GM12873 (cell line): ENCODE data around the gene SLC6A13.

Experiments used
- TF ChIP-seq, protein P1 (sequence below): IDR thresholded peaks from 2 replicates; pipeline ENCODE4 v1.5.1; 2012; ENCODE audit warnings: low read depth, mild to moderate bottlenecking, moderate library complexity, low read length, control low read depth; ENCODE audit not compliant: insufficient read depth; ENCODE audit errors: missing control alignments

SLC6A13 gene

GRCh38 chr12:291153-291723 is 28.6 kb upstream of the SLC6A13 start:
- TF ChIP-seq, protein P1, sequence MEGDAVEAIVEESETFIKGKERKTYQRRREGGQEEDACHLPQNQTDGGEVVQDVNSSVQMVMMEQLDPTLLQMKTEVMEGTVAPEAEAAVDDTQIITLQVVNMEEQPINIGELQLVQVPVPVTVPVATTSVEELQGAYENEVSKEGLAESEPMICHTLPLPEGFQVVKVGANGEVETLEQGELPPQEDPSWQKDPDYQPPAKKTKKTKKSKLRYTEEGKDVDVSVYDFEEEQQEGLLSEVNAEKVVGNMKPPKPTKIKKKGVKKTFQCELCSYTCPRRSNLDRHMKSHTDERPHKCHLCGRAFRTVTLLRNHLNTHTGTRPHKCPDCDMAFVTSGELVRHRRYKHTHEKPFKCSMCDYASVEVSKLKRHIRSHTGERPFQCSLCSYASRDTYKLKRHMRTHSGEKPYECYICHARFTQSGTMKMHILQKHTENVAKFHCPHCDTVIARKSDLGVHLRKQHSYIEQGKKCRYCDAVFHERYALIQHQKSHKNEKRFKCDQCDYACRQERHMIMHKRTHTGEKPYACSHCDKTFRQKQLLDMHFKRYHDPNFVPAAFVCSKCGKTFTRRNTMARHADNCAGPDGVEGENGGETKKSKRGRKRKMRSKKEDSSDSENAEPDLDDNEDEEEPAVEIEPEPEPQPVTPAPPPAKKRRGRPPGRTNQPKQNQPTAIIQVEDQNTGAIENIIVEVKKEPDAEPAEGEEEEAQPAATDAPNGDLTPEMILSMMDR: no peak

DNA sequence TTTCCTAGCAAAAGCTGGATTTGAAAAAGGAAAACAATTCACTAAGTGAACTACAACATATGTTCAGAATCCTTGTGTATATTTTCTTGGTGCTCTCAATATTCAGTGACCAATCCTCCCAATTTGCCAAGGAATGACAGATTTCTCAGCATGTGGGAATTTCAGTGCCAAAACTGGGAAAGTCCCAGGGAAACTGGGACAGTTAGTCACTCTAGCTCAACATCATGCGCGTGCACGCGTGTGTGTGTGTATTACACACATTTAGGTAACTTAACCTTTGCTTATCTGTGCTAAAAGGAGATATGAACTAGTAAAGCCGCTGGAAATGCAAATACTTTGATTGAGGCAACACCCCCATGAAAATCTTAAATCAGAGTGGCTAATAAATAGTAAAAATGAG is 26.1 kb upstream of the SLC6A13 start:
- TF ChIP-seq, protein P1: no peak

DNA sequence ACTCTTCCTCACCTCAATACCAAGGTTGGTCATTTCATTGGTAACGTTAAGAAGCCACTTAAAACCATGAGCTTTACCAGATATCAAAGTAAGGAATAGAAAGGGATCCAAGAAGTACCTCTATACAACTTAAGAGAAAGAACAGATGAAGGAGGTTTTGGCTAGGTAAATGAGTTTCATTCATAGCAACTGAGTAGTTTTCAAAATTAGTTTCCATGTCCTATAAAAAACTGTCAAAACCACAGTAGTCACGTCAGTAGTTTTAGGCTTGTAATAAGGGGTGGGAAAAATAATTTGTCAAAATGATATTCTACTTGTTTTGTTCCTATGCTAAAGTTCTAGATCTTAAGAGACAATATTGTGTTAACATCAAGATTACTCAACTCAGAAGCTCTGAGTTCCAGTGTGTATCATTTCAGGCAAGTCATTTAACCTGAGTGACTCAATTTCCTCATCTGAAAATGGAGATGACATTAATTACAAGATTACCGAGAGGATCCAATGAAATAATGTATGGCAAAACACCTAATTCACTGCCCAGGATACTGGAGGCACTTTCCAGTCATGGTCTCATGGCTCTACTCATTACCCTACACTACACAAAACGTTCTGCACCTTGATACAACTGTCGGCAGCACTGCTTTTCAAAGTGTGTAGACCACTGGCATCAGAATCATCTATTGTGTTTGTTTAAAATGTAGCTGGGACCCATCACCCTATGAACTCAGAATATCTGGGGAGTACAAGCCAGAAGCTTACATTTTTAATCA is 24.1 kb upstream of the SLC6A13 start:
- TF ChIP-seq, protein P1: no peak

DNA sequence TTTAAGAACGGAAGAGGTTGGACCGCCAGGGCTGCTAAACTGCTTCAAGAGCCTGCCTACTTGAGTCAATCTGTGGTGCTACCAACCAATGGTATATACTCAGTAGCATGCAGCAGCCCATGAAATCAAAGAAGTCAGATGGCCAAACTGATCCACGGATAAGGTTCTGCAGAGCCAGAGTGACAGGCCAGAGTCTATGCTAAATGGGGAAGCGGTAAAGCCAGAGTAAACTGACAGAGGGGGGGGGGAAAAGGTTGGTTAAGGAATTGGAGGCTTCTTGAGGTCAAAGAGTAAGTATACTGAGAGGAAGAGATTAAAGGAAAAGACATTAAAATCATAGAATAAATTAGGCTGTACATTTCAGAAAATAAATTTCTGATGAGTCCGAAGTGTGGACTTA is 15.4 kb upstream of the SLC6A13 start:
- TF ChIP-seq, protein P1: no peak

- TF ChIP-seq, protein P1: no peak
Measured at GRCh38 chr12:275812-276211, 13.2 kb upstream of the SLC6A13 start.

GRCh38 chr12:273382-273781 is 10.7 kb upstream of the SLC6A13 start:
- TF ChIP-seq, protein P1: no peak

GRCh38 chr12:272942-273341 is 10.3 kb upstream of the SLC6A13 start:
- TF ChIP-seq, protein P1: no peak
